ENCODE measurements around the gene MMP10. TPM values are rescaled to one million over a fixed set of nuclear protein-coding genes. Genes with fewer than 3 reads are reported as not detected.

The MMP10 gene
- total and polyA plus RNA-seq, 2 of the 8 experiments (the other 6 are each of a cell fraction or from before 2014, with no cell fraction given): 0.03 to 0.17 TPM

DNA sequence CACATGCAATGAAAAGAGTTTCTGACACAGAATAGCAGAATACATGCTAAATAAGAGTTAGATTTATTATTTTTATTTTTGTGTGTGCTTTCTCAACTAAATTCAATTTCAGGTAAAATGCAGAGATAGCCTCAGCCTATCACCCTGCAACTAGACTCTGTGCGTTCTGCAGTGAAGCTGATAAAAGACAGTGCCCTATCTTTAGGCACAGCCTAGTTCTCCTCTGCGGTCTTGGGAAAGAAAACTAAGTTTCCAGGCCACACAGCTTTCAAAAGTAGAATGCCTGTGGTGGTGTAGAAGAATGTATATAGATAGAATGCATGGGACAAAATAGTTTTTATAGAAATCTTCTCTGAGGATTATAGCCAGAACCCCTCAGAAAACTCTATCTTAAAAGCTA is 29.5 kb upstream of the MMP10 start (continued):
- TF ChIP-seq FOSL1 (IDR thresholded peaks at IDR 0.05; ENCODE audit: insufficient read depth, low read depth, low read length) (no peak), EP300 (IDR thresholded peaks at IDR 0.05; ENCODE audit: borderline replicate concordance in 1 of 2, low read depth in 2 of 2, low read length in 2 of 2) (no peak), ZNF274 (IDR thresholded peaks at IDR 0.05; ENCODE audit: borderline replicate concordance, extremely low read depth, low read length) (no peak), RFX5 (IDR thresholded peaks at IDR 0.05; ENCODE audit: borderline replicate concordance, low read depth, low read length) (no peak)
- TF ChIP-seq, protein P1, sequence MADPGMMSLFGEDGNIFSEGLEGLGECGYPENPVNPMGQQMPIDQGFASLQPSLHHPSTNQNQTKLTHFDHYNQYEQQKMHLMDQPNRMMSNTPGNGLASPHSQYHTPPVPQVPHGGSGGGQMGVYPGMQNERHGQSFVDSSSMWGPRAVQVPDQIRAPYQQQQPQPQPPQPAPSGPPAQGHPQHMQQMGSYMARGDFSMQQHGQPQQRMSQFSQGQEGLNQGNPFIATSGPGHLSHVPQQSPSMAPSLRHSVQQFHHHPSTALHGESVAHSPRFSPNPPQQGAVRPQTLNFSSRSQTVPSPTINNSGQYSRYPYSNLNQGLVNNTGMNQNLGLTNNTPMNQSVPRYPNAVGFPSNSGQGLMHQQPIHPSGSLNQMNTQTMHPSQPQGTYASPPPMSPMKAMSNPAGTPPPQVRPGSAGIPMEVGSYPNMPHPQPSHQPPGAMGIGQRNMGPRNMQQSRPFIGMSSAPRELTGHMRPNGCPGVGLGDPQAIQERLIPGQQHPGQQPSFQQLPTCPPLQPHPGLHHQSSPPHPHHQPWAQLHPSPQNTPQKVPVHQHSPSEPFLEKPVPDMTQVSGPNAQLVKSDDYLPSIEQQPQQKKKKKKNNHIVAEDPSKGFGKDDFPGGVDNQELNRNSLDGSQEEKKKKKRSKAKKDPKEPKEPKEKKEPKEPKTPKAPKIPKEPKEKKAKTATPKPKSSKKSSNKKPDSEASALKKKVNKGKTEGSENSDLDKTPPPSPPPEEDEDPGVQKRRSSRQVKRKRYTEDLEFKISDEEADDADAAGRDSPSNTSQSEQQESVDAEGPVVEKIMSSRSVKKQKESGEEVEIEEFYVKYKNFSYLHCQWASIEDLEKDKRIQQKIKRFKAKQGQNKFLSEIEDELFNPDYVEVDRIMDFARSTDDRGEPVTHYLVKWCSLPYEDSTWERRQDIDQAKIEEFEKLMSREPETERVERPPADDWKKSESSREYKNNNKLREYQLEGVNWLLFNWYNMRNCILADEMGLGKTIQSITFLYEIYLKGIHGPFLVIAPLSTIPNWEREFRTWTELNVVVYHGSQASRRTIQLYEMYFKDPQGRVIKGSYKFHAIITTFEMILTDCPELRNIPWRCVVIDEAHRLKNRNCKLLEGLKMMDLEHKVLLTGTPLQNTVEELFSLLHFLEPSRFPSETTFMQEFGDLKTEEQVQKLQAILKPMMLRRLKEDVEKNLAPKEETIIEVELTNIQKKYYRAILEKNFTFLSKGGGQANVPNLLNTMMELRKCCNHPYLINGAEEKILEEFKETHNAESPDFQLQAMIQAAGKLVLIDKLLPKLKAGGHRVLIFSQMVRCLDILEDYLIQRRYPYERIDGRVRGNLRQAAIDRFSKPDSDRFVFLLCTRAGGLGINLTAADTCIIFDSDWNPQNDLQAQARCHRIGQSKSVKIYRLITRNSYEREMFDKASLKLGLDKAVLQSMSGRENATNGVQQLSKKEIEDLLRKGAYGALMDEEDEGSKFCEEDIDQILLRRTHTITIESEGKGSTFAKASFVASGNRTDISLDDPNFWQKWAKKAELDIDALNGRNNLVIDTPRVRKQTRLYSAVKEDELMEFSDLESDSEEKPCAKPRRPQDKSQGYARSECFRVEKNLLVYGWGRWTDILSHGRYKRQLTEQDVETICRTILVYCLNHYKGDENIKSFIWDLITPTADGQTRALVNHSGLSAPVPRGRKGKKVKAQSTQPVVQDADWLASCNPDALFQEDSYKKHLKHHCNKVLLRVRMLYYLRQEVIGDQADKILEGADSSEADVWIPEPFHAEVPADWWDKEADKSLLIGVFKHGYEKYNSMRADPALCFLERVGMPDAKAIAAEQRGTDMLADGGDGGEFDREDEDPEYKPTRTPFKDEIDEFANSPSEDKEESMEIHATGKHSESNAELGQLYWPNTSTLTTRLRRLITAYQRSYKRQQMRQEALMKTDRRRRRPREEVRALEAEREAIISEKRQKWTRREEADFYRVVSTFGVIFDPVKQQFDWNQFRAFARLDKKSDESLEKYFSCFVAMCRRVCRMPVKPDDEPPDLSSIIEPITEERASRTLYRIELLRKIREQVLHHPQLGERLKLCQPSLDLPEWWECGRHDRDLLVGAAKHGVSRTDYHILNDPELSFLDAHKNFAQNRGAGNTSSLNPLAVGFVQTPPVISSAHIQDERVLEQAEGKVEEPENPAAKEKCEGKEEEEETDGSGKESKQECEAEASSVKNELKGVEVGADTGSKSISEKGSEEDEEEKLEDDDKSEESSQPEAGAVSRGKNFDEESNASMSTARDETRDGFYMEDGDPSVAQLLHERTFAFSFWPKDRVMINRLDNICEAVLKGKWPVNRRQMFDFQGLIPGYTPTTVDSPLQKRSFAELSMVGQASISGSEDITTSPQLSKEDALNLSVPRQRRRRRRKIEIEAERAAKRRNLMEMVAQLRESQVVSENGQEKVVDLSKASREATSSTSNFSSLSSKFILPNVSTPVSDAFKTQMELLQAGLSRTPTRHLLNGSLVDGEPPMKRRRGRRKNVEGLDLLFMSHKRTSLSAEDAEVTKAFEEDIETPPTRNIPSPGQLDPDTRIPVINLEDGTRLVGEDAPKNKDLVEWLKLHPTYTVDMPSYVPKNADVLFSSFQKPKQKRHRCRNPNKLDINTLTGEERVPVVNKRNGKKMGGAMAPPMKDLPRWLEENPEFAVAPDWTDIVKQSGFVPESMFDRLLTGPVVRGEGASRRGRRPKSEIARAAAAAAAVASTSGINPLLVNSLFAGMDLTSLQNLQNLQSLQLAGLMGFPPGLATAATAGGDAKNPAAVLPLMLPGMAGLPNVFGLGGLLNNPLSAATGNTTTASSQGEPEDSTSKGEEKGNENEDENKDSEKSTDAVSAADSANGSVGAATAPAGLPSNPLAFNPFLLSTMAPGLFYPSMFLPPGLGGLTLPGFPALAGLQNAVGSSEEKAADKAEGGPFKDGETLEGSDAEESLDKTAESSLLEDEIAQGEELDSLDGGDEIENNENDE (IDR thresholded peaks at IDR 0.05; ENCODE audit: insufficient replicate concordance, low read length): no peak
